HepG2 (cell line): ENCODE measurements around the gene CHL1.

Experiments
- BHLHE40 ChIP-seq: IDR thresholded peaks from 2 replicates; pipeline ENCODE4 v1.6.1; 2011; ENCODE audit warnings: low read length, improper control_type of control experiment
- FOXK2 ChIP-seq: fragments of 450-650 bp; IDR thresholded peaks from 2 replicates; pipeline ENCODE4 v1.6.1; 2016
- MXI1 ChIP-seq: IDR thresholded peaks from 3 replicates; pipeline ENCODE4 v1.6.1; 2012; ENCODE audit warnings: low read depth, low read length, inconsistent platforms, borderline replicate concordance
- NR2F6 ChIP-seq, 2 experiments: IDR thresholded peaks; 2 replicates each; pipeline ENCODE4 v1.6.1; 2016; ENCODE audit warnings: antibody characterized with exemption in 1 of 2, mild to moderate bottlenecking in 1 of 2
- POLR2A ChIP-seq, 2 experiments: IDR thresholded peaks; 2 replicates each; pipeline ENCODE4 v1.6.1; 2011; ENCODE audit warnings: low read depth in 2 of 2, low read length in 2 of 2, mild to moderate bottlenecking in 1 of 2, moderate library complexity in 1 of 2; ENCODE audit not compliant: insufficient read depth in 1 of 2
- SAP130 ChIP-seq: IDR thresholded peaks from 2 replicates; pipeline ENCODE4 v1.6.1; 2016; ENCODE audit warnings: low read depth
- YY1 ChIP-seq: IDR thresholded peaks from 2 replicates; pipeline ENCODE4 v1.6.1; 2011; ENCODE audit warnings: low read length, low read depth, moderate library complexity, mild to moderate bottlenecking; ENCODE audit not compliant: insufficient read depth, insufficient replicate concordance
- TF ChIP-seq, protein P1 (sequence below): sonication (generic); formaldehyde crosslinking; IDR thresholded peaks from 2 replicates; pipeline ENCODE4 v1.5.0; 2020; ENCODE audit warnings: mild to moderate bottlenecking, missing genetic modification reagents, moderate library complexity
- TF ChIP-seq, protein P2 (sequence below): sonication (generic); formaldehyde crosslinking; IDR thresholded peaks from 2 replicates; pipeline ENCODE4 v1.9.0; 2022; ENCODE audit warnings: low read depth, missing genetic modification reagents
- TF ChIP-seq, protein P3 (sequence below): sonication (generic); formaldehyde crosslinking; IDR thresholded peaks from 2 replicates; pipeline ENCODE4 v1.5.0; 2020; ENCODE audit warnings: missing genetic modification reagents

DNA sequence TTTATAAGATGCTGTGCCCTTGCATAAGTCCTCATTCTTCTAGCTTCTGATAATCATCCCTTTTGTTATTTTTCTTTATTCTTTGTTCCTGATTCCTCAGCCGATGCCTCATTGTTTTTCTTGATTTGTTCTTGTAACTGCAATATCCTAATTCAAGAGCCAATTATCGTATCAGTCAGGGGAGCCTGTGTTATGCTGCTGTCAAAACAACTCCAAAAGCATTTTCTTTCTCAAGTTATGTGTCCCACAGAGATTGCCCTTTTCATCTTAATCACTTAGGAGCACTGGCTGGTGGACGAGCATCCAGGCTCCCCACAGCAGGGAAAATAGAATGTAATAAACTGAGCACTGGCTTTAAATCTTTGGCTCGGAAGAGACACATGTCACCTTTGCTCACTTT, 207.3 kb downstream of the CHL1 start:
- TF ChIP-seq, protein P1, sequence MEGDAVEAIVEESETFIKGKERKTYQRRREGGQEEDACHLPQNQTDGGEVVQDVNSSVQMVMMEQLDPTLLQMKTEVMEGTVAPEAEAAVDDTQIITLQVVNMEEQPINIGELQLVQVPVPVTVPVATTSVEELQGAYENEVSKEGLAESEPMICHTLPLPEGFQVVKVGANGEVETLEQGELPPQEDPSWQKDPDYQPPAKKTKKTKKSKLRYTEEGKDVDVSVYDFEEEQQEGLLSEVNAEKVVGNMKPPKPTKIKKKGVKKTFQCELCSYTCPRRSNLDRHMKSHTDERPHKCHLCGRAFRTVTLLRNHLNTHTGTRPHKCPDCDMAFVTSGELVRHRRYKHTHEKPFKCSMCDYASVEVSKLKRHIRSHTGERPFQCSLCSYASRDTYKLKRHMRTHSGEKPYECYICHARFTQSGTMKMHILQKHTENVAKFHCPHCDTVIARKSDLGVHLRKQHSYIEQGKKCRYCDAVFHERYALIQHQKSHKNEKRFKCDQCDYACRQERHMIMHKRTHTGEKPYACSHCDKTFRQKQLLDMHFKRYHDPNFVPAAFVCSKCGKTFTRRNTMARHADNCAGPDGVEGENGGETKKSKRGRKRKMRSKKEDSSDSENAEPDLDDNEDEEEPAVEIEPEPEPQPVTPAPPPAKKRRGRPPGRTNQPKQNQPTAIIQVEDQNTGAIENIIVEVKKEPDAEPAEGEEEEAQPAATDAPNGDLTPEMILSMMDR (CRISPR knock-in tag) = no peak
- TF ChIP-seq, protein P2, sequence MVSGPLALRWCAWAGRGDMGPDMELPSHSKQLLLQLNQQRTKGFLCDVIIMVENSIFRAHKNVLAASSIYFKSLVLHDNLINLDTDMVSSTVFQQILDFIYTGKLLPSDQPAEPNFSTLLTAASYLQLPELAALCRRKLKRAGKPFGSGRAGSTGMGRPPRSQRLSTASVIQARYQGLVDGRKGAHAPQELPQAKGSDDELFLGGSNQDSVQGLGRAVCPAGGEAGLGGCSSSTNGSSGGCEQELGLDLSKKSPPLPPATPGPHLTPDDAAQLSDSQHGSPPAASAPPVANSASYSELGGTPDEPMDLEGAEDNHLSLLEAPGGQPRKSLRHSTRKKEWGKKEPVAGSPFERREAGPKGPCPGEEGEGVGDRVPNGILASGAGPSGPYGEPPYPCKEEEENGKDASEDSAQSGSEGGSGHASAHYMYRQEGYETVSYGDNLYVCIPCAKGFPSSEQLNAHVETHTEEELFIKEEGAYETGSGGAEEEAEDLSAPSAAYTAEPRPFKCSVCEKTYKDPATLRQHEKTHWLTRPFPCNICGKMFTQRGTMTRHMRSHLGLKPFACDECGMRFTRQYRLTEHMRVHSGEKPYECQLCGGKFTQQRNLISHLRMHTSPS (CRISPR knock-in tag) = no peak
- no peak for TF ChIP-seq FOXK2
- TF ChIP-seq BHLHE40 = no peak
- no peak for TF ChIP-seq MXI1
- no peak for TF ChIP-seq YY1
- TF ChIP-seq POLR2A (IDR thresholded peaks at IDR 0.05; ENCODE audit: insufficient read depth in 1 of 2, low read depth in 2 of 2, low read length in 2 of 2) = no peak
- no peak for TF ChIP-seq SAP130 (CRISPR knock-in tag)
- TF ChIP-seq NR2F6 (IDR thresholded peaks at IDR 0.05) = no peak
- TF ChIP-seq NR2F6 (CRISPR knock-in tag; IDR thresholded peaks at IDR 0.05) = no peak
- TF ChIP-seq, protein P3, sequence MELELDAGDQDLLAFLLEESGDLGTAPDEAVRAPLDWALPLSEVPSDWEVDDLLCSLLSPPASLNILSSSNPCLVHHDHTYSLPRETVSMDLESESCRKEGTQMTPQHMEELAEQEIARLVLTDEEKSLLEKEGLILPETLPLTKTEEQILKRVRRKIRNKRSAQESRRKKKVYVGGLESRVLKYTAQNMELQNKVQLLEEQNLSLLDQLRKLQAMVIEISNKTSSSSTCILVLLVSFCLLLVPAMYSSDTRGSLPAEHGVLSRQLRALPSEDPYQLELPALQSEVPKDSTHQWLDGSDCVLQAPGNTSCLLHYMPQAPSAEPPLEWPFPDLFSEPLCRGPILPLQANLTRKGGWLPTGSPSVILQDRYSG (CRISPR knock-in tag) = no peak
